ENCODE data around the gene RAD51B.

- TF ChIP-seq CTCF (optimal IDR thresholded peaks at IDR 0.05 in 1 of 3, IDR thresholded peaks at IDR 0.05 in 1 of 3, conservative IDR thresholded peaks at IDR 0.05 in 1 of 3; ENCODE audit: extremely low read depth in 1 of 3, insufficient read depth in 2 of 3, low read length in 3 of 3) (no peak), EZH2 (IDR thresholded peaks at IDR 0.05; ENCODE audit: low read length) (no peak)
Measured at GRCh38 chr14:68135028-68135427, 315.4 kb downstream of the RAD51B start.

Data from keratinocyte (primary cell).